Amniotic epithelial cell (primary cell): ENCODE results near the gene GLRX3.
"Not testable (repeated sequence)": the region's sequence is repeated elsewhere in the genome, so short reads cannot be mapped to it uniquely, and the experiment has no call there.

Experiments used
- DNase-seq: peaks from one replicate; pipeline ENCODE4 v3.0.0-alpha.2; 2010; ENCODE audit warnings: low read depth

GLRX3 gene

DNA sequence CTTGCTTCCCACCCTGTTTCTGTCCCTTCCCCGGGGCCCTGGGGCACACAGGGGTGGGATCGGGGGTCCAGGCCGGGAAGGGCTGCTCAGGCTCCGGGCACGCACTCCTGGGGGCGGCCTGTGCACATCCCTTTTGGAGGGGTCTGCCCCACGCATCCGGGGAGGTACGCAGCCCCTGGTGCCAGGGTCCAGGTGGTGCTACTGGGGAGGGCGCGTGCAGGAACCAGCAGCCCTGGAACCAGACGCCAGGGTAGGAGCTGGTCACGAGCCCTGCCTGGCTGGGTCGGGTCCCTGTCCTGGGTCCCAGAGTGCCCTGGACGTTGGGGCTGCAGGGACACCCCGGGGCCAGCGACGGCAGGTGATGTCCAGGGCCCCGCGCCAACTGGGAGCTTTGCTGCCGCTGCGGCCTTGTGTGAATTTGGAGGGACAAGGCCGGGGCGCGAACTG lies 53.4 kb downstream of the GLRX3 start:
- no peak for DNase-seq

DNA sequence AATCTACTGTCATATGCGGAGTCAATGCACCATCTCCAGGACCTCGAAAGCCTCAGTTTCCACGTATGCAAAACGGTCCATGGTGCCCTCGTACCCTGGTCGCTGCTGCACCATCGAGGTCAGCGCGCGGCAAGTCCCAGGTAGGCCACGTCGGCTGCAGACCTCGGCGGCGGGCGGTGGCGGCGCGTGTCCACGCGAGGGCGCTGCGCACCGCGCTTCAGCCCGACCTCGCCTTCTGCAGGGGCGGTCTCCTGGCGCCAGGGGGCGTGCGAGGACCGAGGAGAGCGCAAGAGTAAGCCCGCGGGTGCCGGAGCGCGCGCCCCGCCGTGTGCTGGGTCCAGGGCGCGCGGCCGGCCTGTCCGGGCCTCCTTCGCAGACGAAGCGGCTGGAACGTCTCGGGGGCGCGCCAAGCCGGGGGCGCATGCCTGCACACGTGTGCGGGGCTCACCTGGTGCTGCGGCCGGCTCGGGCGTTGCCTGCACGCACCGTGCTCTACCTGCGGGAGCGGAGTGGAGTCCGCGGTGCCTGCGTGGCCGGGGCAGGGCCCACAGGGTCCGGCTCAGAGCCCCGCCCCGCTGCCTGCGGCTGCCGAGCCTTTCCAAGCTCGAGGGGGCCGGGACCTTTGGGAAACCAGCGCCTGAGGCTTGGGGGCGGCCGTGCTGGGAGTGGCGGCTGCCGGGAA lies 54.0 kb downstream of the GLRX3 start:
- DNase-seq: peak; percentile 71

DNA sequence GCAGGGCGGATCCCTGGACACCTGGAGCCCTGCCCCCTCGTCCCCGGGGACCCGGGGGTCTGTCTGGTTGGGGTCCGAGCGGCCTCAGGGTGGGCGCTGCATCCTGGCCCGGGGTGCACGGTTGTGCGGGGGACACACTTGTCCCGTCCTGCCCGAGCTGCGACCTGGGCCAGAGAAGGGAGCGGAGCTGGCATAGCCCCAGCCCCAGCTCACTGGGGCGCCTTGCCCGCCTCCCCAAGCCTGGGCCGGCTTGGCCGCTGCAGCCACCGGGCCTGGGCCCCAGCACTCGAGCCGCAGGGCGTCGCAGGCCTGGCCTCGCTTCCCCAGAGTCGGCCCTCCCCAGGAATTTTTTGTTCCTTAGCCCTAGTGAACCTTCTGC lies 54.5 kb downstream of the GLRX3 start:
- DNase-seq: no peak

DNA sequence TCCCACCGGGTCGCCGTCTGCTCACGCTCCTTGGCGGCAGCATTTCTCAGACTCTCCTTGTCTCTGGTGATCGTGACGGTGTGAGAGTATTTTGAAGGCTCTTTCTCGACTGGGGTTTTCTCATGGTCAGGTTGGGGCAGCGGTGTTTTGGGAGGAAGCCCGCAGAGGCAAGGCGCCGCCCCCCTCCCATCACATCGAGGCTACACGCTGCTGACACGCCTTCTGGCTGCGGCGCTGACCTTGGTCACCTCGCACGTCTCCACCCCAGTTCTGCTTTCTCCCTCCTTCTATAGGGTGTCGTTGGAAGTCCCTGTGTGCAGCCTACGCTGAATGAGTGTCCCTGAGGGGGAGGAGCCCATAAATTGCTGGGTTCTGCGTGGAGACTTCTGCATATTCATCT lies 55.2 kb downstream of the GLRX3 start:
- no peak for DNase-seq

DNA sequence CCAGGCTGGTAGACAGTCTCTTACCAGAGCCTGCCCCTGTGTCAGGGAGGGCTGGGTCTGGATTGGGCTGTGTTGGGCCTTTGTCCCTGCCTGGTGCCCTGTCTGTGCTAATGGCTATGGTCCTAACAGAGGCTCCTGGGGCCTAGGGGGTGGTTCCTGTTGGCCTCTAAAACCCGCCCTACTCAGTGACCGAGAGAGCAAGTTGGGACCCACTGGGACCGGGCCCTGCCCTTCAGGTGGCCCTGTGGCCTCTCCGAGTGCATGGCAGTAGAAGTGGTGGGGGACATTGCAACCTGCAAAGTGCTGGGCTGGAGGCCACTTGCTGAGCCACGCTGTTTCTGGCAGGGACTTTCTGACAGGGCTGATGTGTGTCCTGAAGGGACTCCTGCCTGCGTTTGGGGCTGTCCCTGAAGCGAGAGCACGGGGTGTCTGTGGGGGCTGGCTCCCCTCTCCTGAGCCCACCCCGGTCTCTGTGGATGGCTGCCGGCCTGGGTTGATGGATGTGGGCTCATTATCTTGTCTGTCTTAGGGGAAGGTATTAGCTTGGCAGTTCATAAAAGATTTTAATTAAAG lies 56.2 kb downstream of the GLRX3 start:
- DNase-seq: no peak

DNA sequence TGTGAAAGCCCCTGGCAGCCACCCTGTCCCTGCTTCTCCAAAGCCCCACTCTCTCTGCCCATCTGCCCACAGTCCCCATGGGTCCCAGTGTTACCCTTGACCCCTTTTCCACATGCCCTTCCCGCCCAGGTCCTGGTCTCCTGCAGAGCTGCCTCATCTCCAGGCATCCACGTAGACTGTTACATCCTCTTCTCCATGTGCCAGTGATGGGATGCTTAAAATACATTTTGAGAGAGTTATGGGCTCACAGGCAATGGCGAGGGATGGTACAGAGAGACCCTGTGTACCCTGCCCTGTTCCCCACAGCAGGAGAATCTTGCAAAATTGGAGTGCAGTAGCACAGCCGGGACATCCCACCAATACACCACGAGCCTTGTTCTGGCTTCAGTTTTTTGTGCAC lies 56.8 kb downstream of the GLRX3 start:
- no peak for DNase-seq

DNA sequence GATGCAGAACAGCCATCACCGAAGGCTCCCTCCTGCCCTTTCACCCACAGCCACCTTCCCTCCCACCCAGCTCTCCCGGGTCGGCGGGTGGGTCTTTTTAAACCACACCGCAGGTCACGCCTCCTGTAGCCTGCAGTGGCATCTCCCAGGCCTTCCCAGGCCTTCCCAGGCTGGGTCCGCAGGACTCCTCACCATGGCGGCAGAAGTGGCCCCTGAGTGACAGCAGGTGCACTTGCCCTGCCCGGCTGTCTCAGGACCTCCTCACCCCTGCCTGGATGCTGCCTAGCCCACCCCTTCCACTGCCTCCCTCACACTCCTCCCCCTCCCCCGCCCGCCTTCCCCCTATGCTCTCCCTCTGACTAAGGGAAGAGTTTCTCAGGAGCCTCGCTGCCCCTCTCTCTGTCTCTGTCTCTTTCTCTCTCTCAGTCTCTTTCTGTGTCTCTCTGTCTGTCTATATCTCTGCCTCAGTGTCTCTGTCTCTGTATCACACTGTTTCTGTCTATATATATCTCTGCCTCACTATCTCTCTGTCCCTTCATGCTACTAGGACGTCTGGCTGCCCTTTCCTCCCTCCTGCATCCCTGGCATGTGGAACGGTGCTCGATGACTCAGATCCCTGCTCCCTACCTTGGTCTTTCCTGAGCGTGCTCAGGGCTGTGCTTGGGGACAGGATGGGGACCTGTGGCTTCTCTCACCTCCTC lies 57.5 kb downstream of the GLRX3 start:
- no peak for DNase-seq

DNA sequence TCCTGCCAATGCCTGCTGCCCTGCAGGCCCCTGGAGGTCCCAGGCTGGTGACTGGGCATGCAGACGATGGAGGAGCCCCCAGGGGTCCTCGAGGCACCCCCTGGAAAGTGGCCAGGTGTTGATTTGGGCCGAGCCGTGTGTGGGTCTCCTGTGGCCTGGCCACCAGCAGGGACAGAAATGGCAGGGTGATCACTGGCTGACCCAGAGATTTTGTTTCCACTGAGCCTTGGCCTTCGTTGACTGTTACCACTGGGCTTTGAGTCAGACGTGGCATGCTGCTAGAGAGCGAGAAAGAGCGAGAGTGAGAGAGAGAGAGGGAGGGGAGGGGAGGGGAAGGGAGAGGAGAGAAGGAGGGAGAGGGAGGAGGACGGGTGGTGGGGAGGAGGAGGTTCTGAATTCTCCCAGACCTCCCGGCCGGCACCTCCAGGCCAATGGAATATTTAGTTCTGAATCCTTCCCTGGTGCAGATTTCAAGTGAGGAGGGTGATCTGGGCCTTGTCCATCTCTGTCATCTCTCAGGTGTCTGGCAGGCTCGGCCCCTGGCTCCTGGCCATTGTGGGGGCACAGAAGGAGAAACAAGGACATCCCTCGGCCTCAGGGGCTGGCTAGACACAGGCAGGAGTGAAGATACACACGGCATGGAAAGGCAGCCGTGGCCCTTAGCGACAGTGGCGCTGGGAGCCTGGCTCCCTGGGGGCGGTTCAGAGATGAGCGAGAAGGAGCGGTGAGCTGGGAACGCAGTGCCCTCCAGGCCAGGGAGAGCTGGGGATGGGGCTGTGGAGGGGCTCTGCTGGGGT lies 58.2 kb downstream of the GLRX3 start:
- peak; percentile 8 for DNase-seq

DNA sequence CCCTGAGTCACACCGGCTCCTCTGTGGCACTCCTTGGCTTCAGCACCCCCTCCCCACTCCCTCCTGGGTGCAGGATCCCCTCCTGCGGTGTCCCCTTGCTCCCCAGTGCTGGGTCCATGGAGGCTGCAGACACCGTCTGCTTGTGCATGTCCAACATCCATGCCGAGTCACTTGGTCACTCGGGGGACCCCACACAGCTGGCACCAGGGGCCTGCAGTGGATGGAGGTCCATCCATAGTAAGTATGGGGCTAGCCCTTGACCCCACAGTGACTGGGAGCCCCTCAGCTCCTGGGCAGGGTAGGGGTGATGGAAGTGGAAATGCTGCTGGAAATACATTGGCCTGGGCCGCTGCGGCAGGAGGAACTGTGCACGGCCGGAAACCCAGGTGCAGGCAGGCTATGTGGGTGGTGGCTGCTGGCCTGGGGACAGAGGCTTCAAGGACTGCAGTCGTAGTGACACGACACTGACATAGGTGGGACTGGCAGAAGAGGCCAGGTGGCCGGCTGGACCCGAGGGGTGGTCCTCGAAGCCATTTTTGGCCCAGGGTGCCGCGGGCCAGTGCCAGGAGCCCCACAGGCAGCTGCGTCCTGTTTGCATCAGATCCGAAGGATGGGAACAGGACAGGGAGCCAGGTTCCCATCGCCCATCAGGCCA lies 58.9 kb downstream of the GLRX3 start:
- DNase-seq: no peak

DNA sequence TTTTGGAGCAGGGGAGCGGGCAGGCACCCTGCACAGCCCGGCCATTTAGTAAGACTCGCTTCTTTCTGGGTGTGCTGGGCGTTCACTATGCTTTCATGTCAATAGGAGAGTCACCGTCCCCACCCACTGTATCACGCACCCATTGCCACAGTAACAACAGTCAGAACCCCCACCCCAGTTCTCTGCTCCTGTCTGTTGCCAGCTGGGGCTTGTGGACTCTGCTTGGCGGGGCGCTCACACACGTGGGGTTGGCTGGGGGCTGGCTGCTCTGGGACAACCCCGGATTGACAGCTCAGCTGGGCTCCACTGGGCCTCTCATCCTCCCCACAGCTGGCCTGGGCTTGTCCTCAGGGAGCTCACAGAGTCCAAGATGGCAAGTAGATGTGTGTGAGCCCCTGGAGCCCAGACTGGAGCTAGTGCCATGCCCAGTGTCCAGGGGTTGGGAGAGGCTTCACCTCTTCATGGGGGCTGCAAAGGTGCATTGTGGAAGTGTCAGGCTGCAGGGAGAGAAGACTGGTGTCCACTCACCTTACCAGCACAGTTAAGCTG lies 59.6 kb downstream of the GLRX3 start:
- no peak for DNase-seq

DNA sequence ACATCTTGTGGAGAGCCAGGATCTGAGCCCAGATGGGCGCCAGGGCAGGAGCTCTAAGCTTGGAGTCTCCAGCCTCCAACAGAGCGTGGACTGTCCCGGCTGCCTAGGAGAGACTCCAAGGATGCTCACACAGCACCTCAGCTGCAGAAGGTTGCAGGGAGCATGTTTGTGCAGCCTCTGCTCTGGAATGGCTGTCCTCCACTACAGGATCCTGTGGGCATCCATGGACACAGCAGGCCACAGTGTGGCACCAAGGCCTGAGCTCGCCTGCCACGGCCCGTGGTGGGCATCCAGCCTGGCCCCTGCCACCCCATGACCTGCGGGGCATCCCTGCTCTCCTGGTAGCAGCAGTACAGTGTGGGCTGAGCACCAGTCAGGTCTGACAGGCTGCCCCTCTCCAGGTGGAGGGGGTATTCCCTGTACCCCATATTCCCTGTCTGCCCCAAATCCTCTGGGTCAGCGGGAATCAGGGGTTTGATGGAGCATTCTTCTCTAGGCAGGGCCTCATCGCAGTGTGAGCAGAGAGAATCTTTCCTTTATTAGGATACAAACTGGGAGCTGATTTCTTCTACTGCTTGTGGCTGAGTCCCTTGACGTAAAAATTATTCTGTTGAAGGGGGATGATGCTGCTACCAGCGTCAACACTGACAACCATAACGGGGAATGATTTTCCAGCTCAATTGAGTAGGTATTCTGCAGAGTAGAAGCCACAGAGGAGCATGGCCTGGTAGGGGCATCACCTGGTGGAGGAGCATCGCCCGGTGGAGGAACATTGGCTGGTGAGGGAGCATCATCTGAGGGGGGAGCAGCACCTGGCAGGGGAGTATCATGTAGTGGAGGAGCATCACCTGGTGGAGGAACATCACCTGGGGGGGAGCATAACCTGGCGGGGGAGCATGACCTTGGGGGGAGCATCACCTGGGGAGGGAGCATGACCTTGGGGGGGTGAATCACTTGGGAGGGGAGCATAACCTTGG lies 60.6 kb downstream of the GLRX3 start:
- DNase-seq: no peak

DNA sequence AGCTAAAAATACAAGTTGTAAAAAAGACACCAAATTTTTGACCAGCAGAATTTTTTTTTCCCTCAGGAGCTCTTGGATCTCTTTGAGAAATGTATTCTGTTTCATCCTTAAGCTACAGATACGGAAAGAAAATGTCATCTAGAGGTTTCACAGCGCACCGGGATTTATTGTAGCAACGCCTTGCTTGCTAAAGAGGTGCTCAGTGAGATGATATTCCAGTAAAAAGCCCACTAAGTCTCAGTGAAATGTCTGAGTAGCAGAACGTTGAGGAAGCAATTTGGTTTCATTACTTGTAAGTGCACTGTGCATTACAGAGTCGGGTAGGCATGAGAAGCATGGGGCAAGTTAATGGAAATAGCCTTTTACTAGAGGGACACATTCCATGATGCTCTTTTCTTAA lies 62.5 kb downstream of the GLRX3 start:
- no peak for DNase-seq

DNA sequence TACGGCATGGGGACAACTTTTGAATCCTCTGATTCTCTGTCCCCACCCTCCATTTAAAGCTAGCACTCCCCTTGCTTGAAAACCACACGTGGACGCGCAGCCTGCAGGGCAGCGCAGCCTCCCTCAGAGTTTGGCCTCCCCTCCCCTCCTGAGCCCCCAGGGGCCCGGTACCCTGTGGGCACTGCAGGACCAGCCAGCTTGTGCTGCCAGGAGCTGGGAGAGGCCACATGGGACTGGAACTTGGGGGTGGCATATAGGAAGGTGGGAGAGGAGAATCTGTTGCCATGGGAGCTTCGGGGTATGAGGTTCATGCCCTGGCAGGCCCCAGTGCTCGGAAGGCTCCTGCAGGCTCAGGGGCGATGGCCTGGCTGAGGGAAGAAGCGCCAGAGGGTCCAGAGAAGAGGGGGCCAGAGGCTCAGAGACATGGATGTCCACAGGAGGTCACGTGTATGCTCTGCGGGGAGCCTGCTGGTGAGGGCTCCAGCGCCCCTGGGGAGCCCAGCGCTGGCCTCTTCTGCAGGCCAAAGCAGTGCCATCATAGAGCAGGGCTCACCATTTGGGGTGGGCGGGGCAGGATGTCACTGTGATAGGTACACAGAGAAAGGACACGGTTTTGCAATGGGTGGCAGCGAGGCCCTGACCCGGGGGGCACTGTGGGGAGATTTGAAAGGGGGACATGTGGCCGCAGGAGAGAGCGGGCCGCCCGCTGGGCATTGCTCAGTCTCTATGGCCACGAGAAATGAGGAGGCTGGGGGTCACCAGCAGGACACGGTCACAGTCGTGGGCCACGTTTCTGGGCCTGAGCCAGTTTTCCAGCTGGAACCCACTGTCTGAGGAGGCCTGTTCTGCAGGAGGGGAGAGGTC lies 64.2 kb downstream of the GLRX3 start:
- no peak for DNase-seq

DNA sequence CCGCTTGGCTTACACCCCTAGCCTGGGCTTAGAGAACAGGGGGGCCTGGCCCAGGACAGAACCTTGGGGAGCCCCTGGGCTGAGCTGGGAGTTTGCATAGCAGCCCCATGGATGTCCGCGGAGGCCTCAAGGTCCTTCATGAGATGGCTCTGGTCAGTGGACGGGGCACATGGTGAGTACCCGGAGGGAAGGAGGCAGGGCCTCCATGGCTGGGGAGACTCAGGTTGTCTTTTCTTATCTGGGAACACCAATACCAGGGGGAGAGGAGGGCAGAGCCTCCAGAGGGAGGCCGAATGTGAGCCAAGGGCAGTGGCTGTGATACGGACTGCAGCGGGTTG lies 64.8 kb downstream of the GLRX3 start:
- no peak for DNase-seq

DNA sequence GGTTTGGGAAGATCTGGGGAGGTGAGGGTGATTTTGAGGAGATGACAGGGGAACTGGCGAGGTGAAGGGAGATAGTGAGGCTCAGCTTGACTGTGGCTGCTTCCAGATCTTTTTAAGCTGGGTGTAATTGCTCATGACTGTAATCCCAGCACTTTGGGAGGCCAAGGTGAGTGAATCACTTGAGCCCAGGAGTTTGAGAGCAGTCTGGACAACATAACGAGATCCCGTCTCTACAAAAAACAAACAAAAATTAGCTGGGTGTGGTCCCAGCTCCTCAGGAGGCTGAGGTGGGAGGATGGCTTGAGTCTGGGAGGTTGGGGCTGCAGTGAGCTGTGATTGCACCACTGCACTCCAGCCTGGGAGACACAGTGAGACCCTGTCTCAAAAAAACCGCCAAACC lies 66.0 kb downstream of the GLRX3 start:
- DNase-seq: not testable (repeated sequence)

DNA sequence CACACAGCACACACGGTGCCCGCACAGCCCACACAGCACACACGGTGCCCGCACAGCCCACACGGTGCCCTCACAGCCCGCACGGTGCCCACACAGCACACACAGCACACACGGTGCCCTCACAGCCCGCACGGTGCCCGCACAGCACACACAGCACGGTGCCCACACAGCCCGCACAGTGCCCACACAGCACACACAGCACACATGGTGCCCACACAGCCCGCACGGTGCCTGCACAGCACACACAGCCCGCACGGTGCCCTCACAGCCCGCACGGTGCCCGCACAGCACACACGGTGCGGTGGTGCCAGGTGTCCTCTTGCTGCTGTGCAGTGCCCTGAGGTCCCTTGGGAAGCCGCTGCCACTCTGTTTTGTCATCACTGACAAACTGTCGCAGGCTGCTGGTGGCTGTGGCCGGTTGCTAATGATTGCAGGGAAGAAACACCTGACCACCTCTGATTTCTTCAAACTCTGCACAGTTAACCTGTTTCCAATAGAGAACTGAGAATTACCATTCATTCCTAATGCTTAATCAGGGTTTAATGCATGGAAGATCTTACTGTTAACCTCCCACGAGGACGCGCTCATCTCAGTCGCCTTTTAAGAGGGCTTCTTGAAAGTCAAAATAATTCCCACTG lies 66.9 kb downstream of the GLRX3 start:
- no peak for DNase-seq

DNA sequence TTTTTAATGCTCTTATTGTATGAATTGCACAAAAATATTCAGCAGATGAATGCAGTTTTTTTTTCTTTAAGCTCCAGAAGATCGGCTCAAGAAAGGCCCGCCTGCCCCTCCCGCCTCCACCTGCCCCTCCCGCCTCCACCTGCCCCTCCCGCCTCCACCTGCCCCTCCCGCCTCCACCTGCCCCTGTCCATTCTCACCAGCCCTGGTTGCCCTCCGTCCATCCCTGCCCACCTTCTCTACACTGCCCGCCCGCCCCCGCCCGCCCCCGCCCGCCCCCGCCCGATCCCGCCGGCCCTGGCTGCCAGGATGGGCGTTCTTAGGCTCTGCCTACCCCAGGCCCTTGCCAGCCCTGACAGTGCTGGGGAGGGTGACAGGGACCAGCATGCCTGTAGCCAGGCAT lies 67.4 kb downstream of the GLRX3 start:
- DNase-seq: no peak

DNA sequence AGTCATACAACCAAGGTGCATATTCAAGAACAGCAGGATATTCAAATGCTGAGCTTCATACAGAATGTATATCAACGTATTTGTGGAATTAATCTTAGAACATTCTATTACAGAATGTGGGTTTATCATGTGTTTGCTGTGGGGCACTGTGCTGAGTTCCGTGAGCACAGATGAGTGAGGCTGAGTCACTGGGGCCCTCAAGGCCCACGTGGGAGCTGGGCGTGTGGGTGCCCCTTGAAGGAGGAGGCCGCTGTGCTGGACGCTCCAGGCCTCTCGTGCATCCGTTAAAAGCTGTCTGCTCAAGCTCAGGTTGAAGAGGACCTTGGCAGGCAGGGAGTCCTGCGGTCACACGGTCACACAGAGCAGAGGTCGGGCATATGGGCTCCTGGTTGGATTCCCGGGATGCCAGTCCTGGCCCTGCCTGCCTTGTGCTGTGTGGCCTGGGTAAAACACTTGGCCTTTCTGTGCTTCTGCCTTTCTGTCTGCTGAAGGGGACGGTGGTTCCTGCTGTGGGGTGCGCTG lies 70.1 kb downstream of the GLRX3 start:
- peak; percentile 7 for DNase-seq

DNA sequence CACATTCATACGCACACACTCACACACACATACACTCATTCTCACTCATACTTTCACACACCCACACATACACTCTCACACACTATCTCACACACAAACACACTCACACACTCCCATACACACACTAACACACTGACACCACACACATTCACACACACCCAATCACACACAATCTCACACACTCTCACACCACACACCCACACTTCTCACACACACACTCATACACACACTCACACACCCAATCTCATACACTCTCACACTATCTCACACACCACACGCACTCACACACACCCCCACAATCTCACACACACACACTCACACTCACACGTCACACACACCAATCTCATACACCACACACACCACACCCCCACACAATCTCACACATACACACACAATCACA lies 71.0 kb downstream of the GLRX3 start:
- no peak for DNase-seq
